Measurements from ENCODE around the gene DDC.

GRCh38 chr7:50610521-50611277, 45.5 kb upstream of the DDC start:
- TF ChIP-seq CTCF (IDR thresholded peaks at IDR 0.05) (no peak), POLR2A (IDR thresholded peaks at IDR 0.05) (no peak)
